Endothelial cell of umbilical vein (primary cell): ENCODE measurements around the gene SLC45A1. TPM values are rescaled to one million over a fixed set of nuclear protein-coding genes. Genes with fewer than 3 reads are reported as not detected.

Experiments
- BruUV-seq: library from RNA; stranded (reverse); fragments of 400-500 nt; replicated peaks from 2 replicates; lab custom pipeline; 2021; lab: Mats Ljungman, UMichigan
- CTCF ChIA-PET: fragments of 300-600, 350-600 bp; sonication (Branson Sonifier 250); formaldehyde crosslinking; loops from one replicate; lab custom pipeline; 2021; ENCODE audit warnings: antibody characterized with exemption, inconsistent platforms; lab: Charles Lee
- POLR2A ChIA-PET: fragments of 300-600, 350-600 bp; sonication (Branson Sonifier 250); formaldehyde crosslinking; loops from one replicate; lab custom pipeline; 2021; ENCODE audit warnings: antibody characterized with exemption, inconsistent platforms; lab: Charles Lee
- DNase-seq: peaks from one replicate; pipeline ENCODE4 v3.0.0-alpha.2; 2011; ENCODE audit warnings: low read depth, low spot score
- FAIRE-seq: peaks from 2 replicates; lab custom pipeline; 2011; peaks lifted over from hg19 to GRCh38; lab: Jason Lieb, UNC
- H2AFZ ChIP-seq: 2 replicates; pipeline ENCODE4 v1.6.0; 2012; ENCODE audit warnings: low read depth, low read length, control low read depth, inconsistent platforms
- H3K27ac ChIP-seq: 2 replicates; pipeline ENCODE4 v1.5.1; 2011; ENCODE audit warnings: low read depth, mild to moderate bottlenecking, control low read depth, low read length, moderate library complexity; ENCODE audit not compliant: insufficient read depth
- H3K27me3 ChIP-seq, 2 experiments: 2 replicates each; pipeline versions ENCODE4 v1.6.0 to v1.6.1; 2011; ENCODE audit warnings: low read length in 2 of 2, mixed read lengths in 1 of 2; ENCODE audit not compliant: control insufficient read depth in 2 of 2, insufficient read depth in 2 of 2
- H3K36me3 ChIP-seq, 2 experiments: 2 replicates in 1 of 2; 3 replicates in 1 of 2; pipeline ENCODE4 v1.5.1; 2011; ENCODE audit warnings: low read length in 2 of 2, mild to moderate bottlenecking in 1 of 2, moderate library complexity in 1 of 2; ENCODE audit not compliant: control insufficient read depth in 2 of 2, insufficient read depth in 2 of 2; ENCODE audit errors: extremely low read depth in 1 of 2
- H3K4me1 ChIP-seq: 3 replicates; pipeline ENCODE4 v1.5.1; 2011; ENCODE audit warnings: mild to moderate bottlenecking, low read length; ENCODE audit not compliant: control insufficient read depth, insufficient read depth; ENCODE audit errors: extremely low read depth
- H3K4me2 ChIP-seq: 2 replicates; pipeline ENCODE4 v1.6.1; 2011; ENCODE audit warnings: low read length, control low read depth, mixed read lengths; ENCODE audit not compliant: insufficient read depth
- H3K4me3 ChIP-seq, 3 experiments: fragments of 200-600 bp in 1 of 3; sonication (generic), shearing (Covaris generic) in 1 of 3; replicated peaks in 1 of 3; 2 replicates each; pipeline ENCODE4 v1.5.1; 2011 to 2016; ENCODE audit warnings: control low read depth in 3 of 3, low read length in 3 of 3, mild to moderate bottlenecking in 2 of 3, inconsistent platforms in 1 of 3, low read depth in 1 of 3, moderate library complexity in 1 of 3; ENCODE audit not compliant: insufficient read depth in 1 of 3
- H3K79me2 ChIP-seq: 2 replicates; pipeline ENCODE4 v1.6.0; 2012; ENCODE audit warnings: low read length, inconsistent platforms; ENCODE audit not compliant: control insufficient read depth, insufficient read depth
- H3K9ac ChIP-seq: replicated peaks from 2 replicates; pipeline ENCODE3; 2011; ENCODE audit warnings: low read length, control low read depth; ENCODE audit not compliant: insufficient read depth; ENCODE audit errors: extremely low read depth
- H3K9me1 ChIP-seq: replicated peaks from 3 replicates; pipeline ENCODE4 v1.6.0; 2011; ENCODE audit warnings: mild to moderate bottlenecking, low read length; ENCODE audit not compliant: control insufficient read depth, insufficient read depth; ENCODE audit errors: extremely low read depth
- H3K9me3 ChIP-seq: replicated peaks from 2 replicates; pipeline ENCODE4 v1.5.1; 2012; ENCODE audit warnings: low read length, inconsistent platforms; ENCODE audit not compliant: control insufficient read depth, insufficient read depth
- H4K20me1 ChIP-seq: replicated peaks from 2 replicates; pipeline ENCODE3; 2011; ENCODE audit warnings: mild to moderate bottlenecking, low read length; ENCODE audit not compliant: control insufficient read depth, insufficient read depth; ENCODE audit errors: extremely low read depth
- CTCF ChIP-seq, 2 donors: IDR thresholded peaks; 1 replicate in 1 of 2; 2 replicates in 1 of 2; pipeline ENCODE4 v1.5.1; 2011; ENCODE audit warnings: low read length in 2 of 2, mild to moderate bottlenecking in 2 of 2, moderate library complexity in 2 of 2, control low read depth in 1 of 2, inconsistent platforms in 1 of 2, low read depth in 1 of 2; ENCODE audit not compliant: insufficient read depth in 1 of 2; ENCODE audit errors: extremely low read depth in 1 of 2
- dilution Hi-C: fragments of 300-500 bp; cut with MboI; formaldehyde crosslinking; loops from one replicate; pipeline ENCODE4 v1.15.0; 2019; ENCODE audit warnings: low sequenced_read_pairs; ENCODE audit not compliant: extremely low pct_ligation_motif_present
- intact Hi-C: fragments of 100-400 bp; cut with micrococcal nuclease; formaldehyde crosslinking; loops from one replicate; pipeline ENCODE4 v1.10.0; 2022
- polyA plus RNA-seq, 4 experiments: library from polyadenylated mRNA; depleted of rRNA in 3 of 4; stranded (reverse) in 3 of 4; unstranded in 1 of 4; fragments of >200 nt; gene quantifications; 2 replicates each; pipeline versions ENCODE4 v1.2.1 to v1.2.3, GENCODE V29; 2011 to 2012; ENCODE audit warnings: missing spikeins in 1 of 4
- total RNA-seq: library from RNA; stranded (reverse); gene quantifications from 2 replicates; pipeline ENCODE4 v1.2.3, GENCODE V29; 2021
- TF ChIP-seq, protein P1 (sequence below): IDR thresholded peaks from 2 replicates; pipeline ENCODE4 v1.6.1; 2011; ENCODE audit not compliant: insufficient read depth, insufficient read length

Gene SLC45A1
- total and polyA plus RNA-seq, 2 donors (not counting 3 experiments of a cell fraction or from before 2014, with no cell fraction given), result 1.3 to 1.4 TPM

- POLR2A ChIA-PET, result interaction anchor here (0.8 to 2.8 kb wide), 3 partner anchors 38 to 300 kb away, joined by 3 to 8 read pairs (median 6); no protein-coding TSS in a partner anchor
- TF ChIP-seq, protein P1, sequence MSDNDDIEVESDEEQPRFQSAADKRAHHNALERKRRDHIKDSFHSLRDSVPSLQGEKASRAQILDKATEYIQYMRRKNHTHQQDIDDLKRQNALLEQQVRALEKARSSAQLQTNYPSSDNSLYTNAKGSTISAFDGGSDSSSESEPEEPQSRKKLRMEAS, result no peak
- peak; percentile 86 to 88 for TF ChIP-seq CTCF (IDR thresholded peaks at IDR 0.05; ENCODE audit: extremely low read depth in 1 of 2, insufficient read depth in 1 of 2, low read depth in 1 of 2, low read length in 2 of 2)
- H3K4me3 ChIP-seq, result no peak overlapping the region
- H3K79me2 ChIP-seq, result no peaks in the 10 kb centered on the region
- DNase-seq (peak; percentile 76), FAIRE-seq (peak; percentile 98)
- intact Hi-C loops, result loop anchor here (1.0 to 2.0 kb wide), 8 partner anchors 34 to 339 kb away; no protein-coding TSS in a partner anchor
- H3K9me3 ChIP-seq, result no peaks in the 10 kb centered on the region
- no peak overlapping the region for H3K4me2 ChIP-seq
- no peak overlapping the region for H3K9ac ChIP-seq
- CTCF ChIA-PET, result interaction anchor here (0.6 to 5.7 kb wide), 55 partner anchors 8 to 647 kb away, joined by 3 to 396 read pairs (median 5); partner anchors contain the start of genes ERRFI1 and PARK7
- H3K36me3 ChIP-seq, result no peaks in the 10 kb centered on the region
- H2AFZ ChIP-seq, result peak overlapping the region; percentile 58
- no peaks in the 10 kb centered on the region for H4K20me1 ChIP-seq
- H3K27me3 ChIP-seq, result no peaks in the 10 kb centered on the region
- no peak overlapping the region for H3K27ac ChIP-seq
- BruUV-seq, result no TSS peak
- peaks cover 7% of the 10 kb centered on the region for H3K4me1 ChIP-seq
- dilution Hi-C loops, result loop anchor here (10.0 kb wide), 1 partner anchor 300 kb away; no protein-coding TSS in a partner anchor
- H3K9me1 ChIP-seq, result no peaks in the 10 kb centered on the region
Observed at GRCh38 chr1:8314346-8315280, 3.3 kb upstream of the SLC45A1 start.
